Stomach (tissue), 4 donors: Measurements from ENCODE around the gene SMAGP.

Experiments
- CTCF ChIP-seq, 7 experiments: fragments of 450-650 bp in 4 of 7; fragments of 200-600 bp in 3 of 7; sonication (generic) in 3 of 7; IDR thresholded peaks; one replicate each; pipeline ENCODE4 v1.5.1; 2016 to 2019; ENCODE audit warnings: antibody characterized with exemption in 7 of 7, control low read depth in 2 of 7, mild to moderate bottlenecking in 1 of 7
- POLR2A ChIP-seq, 4 donors: fragments of 450-650 bp; IDR thresholded peaks; one replicate each; pipeline ENCODE4 v1.6.1; 2016; ENCODE audit warnings: antibody characterized with exemption in 4 of 4, control low read depth in 2 of 4, mild to moderate bottlenecking in 1 of 4, moderate library complexity in 1 of 4

GRCh38 chr12:51202718-51203117 lies 67.5 kb downstream of the SMAGP start:
- no peak for TF ChIP-seq CTCF (IDR thresholded peaks at IDR 0.05)
- TF ChIP-seq POLR2A (IDR thresholded peaks at IDR 0.05), result no peak
